Endothelial cell of umbilical vein (primary cell): ENCODE data around the gene B3GAT1. TPM values are rescaled to one million over a fixed set of nuclear protein-coding genes. Genes with fewer than 3 reads are reported as not detected.

Experiments
- BruUV-seq: library from RNA; stranded (reverse); fragments of 400-500 nt; replicated peaks from 2 replicates; lab custom pipeline; 2021; lab: Mats Ljungman, UMichigan
- CTCF ChIA-PET: fragments of 300-600, 350-600 bp; sonication (Branson Sonifier 250); formaldehyde crosslinking; loops from one replicate; lab custom pipeline; 2021; ENCODE audit warnings: antibody characterized with exemption, inconsistent platforms; lab: Charles Lee
- POLR2A ChIA-PET: fragments of 300-600, 350-600 bp; sonication (Branson Sonifier 250); formaldehyde crosslinking; loops from one replicate; lab custom pipeline; 2021; ENCODE audit warnings: antibody characterized with exemption, inconsistent platforms; lab: Charles Lee
- DNase-seq: peaks from one replicate; pipeline ENCODE4 v3.0.0-alpha.2; 2011; ENCODE audit warnings: low read depth, low spot score
- FAIRE-seq: peaks from 2 replicates; lab custom pipeline; 2011; peaks lifted over from hg19 to GRCh38; lab: Jason Lieb, UNC
- H2AFZ ChIP-seq: 2 replicates; pipeline ENCODE4 v1.6.0; 2012; ENCODE audit warnings: low read depth, low read length, control low read depth, inconsistent platforms
- H3K27ac ChIP-seq: 2 replicates; pipeline ENCODE4 v1.5.1; 2011; ENCODE audit warnings: low read depth, mild to moderate bottlenecking, control low read depth, low read length, moderate library complexity; ENCODE audit not compliant: insufficient read depth
- H3K27me3 ChIP-seq, 2 experiments: 2 replicates each; pipeline versions ENCODE4 v1.6.0 to v1.6.1; 2011; ENCODE audit warnings: low read length in 2 of 2, mixed read lengths in 1 of 2; ENCODE audit not compliant: control insufficient read depth in 2 of 2, insufficient read depth in 2 of 2
- H3K36me3 ChIP-seq, 2 experiments: 2 replicates in 1 of 2; 3 replicates in 1 of 2; pipeline ENCODE4 v1.5.1; 2011; ENCODE audit warnings: low read length in 2 of 2, mild to moderate bottlenecking in 1 of 2, moderate library complexity in 1 of 2; ENCODE audit not compliant: control insufficient read depth in 2 of 2, insufficient read depth in 2 of 2; ENCODE audit errors: extremely low read depth in 1 of 2
- H3K4me1 ChIP-seq: 3 replicates; pipeline ENCODE4 v1.5.1; 2011; ENCODE audit warnings: mild to moderate bottlenecking, low read length; ENCODE audit not compliant: control insufficient read depth, insufficient read depth; ENCODE audit errors: extremely low read depth
- H3K4me2 ChIP-seq: 2 replicates; pipeline ENCODE4 v1.6.1; 2011; ENCODE audit warnings: low read length, control low read depth, mixed read lengths; ENCODE audit not compliant: insufficient read depth
- H3K4me3 ChIP-seq, 3 experiments: fragments of 200-600 bp in 1 of 3; sonication (generic), shearing (Covaris generic) in 1 of 3; replicated peaks in 1 of 3; 2 replicates each; pipeline ENCODE4 v1.5.1; 2011 to 2016; ENCODE audit warnings: control low read depth in 3 of 3, low read length in 3 of 3, mild to moderate bottlenecking in 2 of 3, inconsistent platforms in 1 of 3, low read depth in 1 of 3, moderate library complexity in 1 of 3; ENCODE audit not compliant: insufficient read depth in 1 of 3
- H3K79me2 ChIP-seq: 2 replicates; pipeline ENCODE4 v1.6.0; 2012; ENCODE audit warnings: low read length, inconsistent platforms; ENCODE audit not compliant: control insufficient read depth, insufficient read depth
- H3K9ac ChIP-seq: replicated peaks from 2 replicates; pipeline ENCODE3; 2011; ENCODE audit warnings: low read length, control low read depth; ENCODE audit not compliant: insufficient read depth; ENCODE audit errors: extremely low read depth
- H3K9me1 ChIP-seq: replicated peaks from 3 replicates; pipeline ENCODE4 v1.6.0; 2011; ENCODE audit warnings: mild to moderate bottlenecking, low read length; ENCODE audit not compliant: control insufficient read depth, insufficient read depth; ENCODE audit errors: extremely low read depth
- H3K9me3 ChIP-seq: replicated peaks from 2 replicates; pipeline ENCODE4 v1.5.1; 2012; ENCODE audit warnings: low read length, inconsistent platforms; ENCODE audit not compliant: control insufficient read depth, insufficient read depth
- H4K20me1 ChIP-seq: replicated peaks from 2 replicates; pipeline ENCODE3; 2011; ENCODE audit warnings: mild to moderate bottlenecking, low read length; ENCODE audit not compliant: control insufficient read depth, insufficient read depth; ENCODE audit errors: extremely low read depth
- CTCF ChIP-seq, 2 donors: IDR thresholded peaks; 1 replicate in 1 of 2; 2 replicates in 1 of 2; pipeline ENCODE4 v1.5.1; 2011; ENCODE audit warnings: low read length in 2 of 2, mild to moderate bottlenecking in 2 of 2, moderate library complexity in 2 of 2, control low read depth in 1 of 2, inconsistent platforms in 1 of 2, low read depth in 1 of 2; ENCODE audit not compliant: insufficient read depth in 1 of 2; ENCODE audit errors: extremely low read depth in 1 of 2
- EZH2 ChIP-seq: IDR thresholded peaks from 2 replicates; pipeline ENCODE4 v1.6.1; 2012; ENCODE audit warnings: borderline replicate concordance, low read depth, mild to moderate bottlenecking, moderate library complexity, low read length, inconsistent platforms; ENCODE audit not compliant: severe bottlenecking
- FOS ChIP-seq: IDR thresholded peaks from 2 replicates; pipeline ENCODE4 v1.6.1; 2011; ENCODE audit warnings: mild to moderate bottlenecking, low read length, moderate library complexity, borderline replicate concordance; ENCODE audit not compliant: insufficient read depth
- GATA2 ChIP-seq: IDR thresholded peaks from 2 replicates; pipeline ENCODE4 v1.7.0; 2011; ENCODE audit warnings: low read depth, mild to moderate bottlenecking, moderate library complexity, mixed read lengths, low read length; ENCODE audit not compliant: insufficient read length, insufficient read depth
- JUN ChIP-seq: IDR thresholded peaks from 2 replicates; pipeline ENCODE4 v1.6.1; 2011; ENCODE audit warnings: borderline replicate concordance, low read depth; ENCODE audit not compliant: insufficient read length, insufficient read depth
- MAX ChIP-seq: IDR thresholded peaks from 2 replicates; pipeline ENCODE4 v1.6.1; 2011; ENCODE audit not compliant: insufficient read depth, insufficient read length
- MYC ChIP-seq: IDR thresholded peaks from one replicate; pipeline ENCODE4 v1.6.1; 2011; ENCODE audit warnings: mild to moderate bottlenecking, low read depth, low read length
- POLR2A ChIP-seq: IDR thresholded peaks from 2 replicates; pipeline ENCODE4 v1.6.1; 2012; ENCODE audit warnings: low read depth, mild to moderate bottlenecking, control low read depth, low read length
- POLR2AphosphoS5 ChIP-seq: IDR thresholded peaks from 2 replicates; pipeline ENCODE4 v1.6.1; 2012; ENCODE audit warnings: low read depth, mild to moderate bottlenecking, control low read depth, low read length, moderate library complexity; ENCODE audit not compliant: insufficient read depth
- dilution Hi-C: fragments of 300-500 bp; cut with MboI; formaldehyde crosslinking; loops from one replicate; pipeline ENCODE4 v1.15.0; 2019; ENCODE audit warnings: low sequenced_read_pairs; ENCODE audit not compliant: extremely low pct_ligation_motif_present
- intact Hi-C: fragments of 100-400 bp; cut with micrococcal nuclease; formaldehyde crosslinking; loops from one replicate; pipeline ENCODE4 v1.10.0; 2022
- polyA plus RNA-seq, 4 experiments: library from polyadenylated mRNA; depleted of rRNA in 3 of 4; stranded (reverse) in 3 of 4; unstranded in 1 of 4; fragments of >200 nt; gene quantifications; 2 replicates each; pipeline versions ENCODE4 v1.2.1 to v1.2.3, GENCODE V29; 2011 to 2012; ENCODE audit warnings: missing spikeins in 1 of 4
- total RNA-seq: library from RNA; stranded (reverse); gene quantifications from 2 replicates; pipeline ENCODE4 v1.2.3, GENCODE V29; 2021

Gene B3GAT1
- total and polyA plus RNA-seq, 2 donors (not counting 3 experiments of a cell fraction or from before 2014, with no cell fraction given): 0.01 TPM; not detected in 1

DNA sequence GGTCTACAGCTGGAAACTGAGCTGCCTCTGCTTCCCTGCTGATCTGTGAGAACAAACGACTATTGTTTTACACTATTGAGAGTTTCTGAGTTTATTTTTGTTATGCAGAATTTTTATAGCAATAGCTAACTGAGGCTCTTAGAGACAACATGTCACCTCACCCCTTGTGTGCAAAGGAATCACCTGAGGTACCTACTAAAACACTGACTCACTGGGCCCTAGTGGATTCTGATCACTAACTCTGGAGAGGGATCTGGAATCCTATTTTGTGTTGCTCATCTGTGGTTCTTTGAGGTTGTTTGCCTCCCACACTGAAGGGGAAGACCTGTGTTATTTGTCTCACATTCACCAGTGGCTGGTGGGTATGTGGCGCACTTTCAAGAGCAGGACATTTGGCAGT lies 13.4 kb upstream of the B3GAT1 start:
- H4K20me1 ChIP-seq: no peaks in the 10 kb centered on the region
- no peaks in the 10 kb centered on the region for H3K27me3 ChIP-seq
- FAIRE-seq (no peak), DNase-seq (no peak)
- dilution Hi-C loops (no loop called here), intact Hi-C loops (no loop called here)
- no peak overlapping the region for H3K27ac ChIP-seq
- TF ChIP-seq FOS (no peak), POLR2A (no peak), MYC (no peak), CTCF (IDR thresholded peaks at IDR 0.05; ENCODE audit: extremely low read depth in 1 of 2, insufficient read depth in 1 of 2, low read depth in 1 of 2, low read length in 2 of 2) (no peak), MAX (no peak), POLR2AphosphoS5 (no peak), JUN (no peak), GATA2 (no peak), EZH2 (no peak)
- BruUV-seq: no TSS peak
- no peaks in the 10 kb centered on the region for H3K9me1 ChIP-seq
- POLR2A ChIA-PET: no interaction called here
- CTCF ChIA-PET: no interaction called here
- H3K79me2 ChIP-seq: no peaks in the 10 kb centered on the region
- no peak overlapping the region for H3K4me3 ChIP-seq
- no peaks in the 10 kb centered on the region for H3K4me1 ChIP-seq
- no peak overlapping the region for H2AFZ ChIP-seq
- no peaks in the 10 kb centered on the region for H3K9me3 ChIP-seq
- H3K4me2 ChIP-seq: no peak overlapping the region
- H3K9ac ChIP-seq: no peak overlapping the region
- no peaks in the 10 kb centered on the region for H3K36me3 ChIP-seq
